ENCODE measurements around the gene TLR4. TPM values are rescaled to one million over a fixed set of nuclear protein-coding genes. Genes with fewer than 3 reads are reported as not detected.

The TLR4 gene
- total RNA-seq = not detected in 2 replicates

- H3K9me3 Mint-ChIP-seq = no peaks in the 10 kb centered on the region
- H3K4me1 Mint-ChIP-seq = no peaks in the 10 kb centered on the region
- no peak for DNase-seq
- H3K36me3 Mint-ChIP-seq (ENCODE audit: low read depth) = no peaks in the 10 kb centered on the region
- no peak within 1 kb of the TSS for H3K4me3 Mint-ChIP-seq
- H3K27me3 Mint-ChIP-seq = peaks cover 4% of the 10 kb centered on the region
- intact Hi-C loops (cut with micrococcal nuclease) = no loop called here
- H3K27ac Mint-ChIP-seq = no peak within 1 kb of the TSS
Measured at GRCh38 chr9:117704024-117704575, at the start of gene TLR4. Gene TLR4, plus strand, starts transcription at chr9:117704403. Its CDS starts 70 bp downstream, at chr9:117704473.

GRCh38 chr9:117656002-117656401 lies 48.2 kb upstream of the TLR4 start:
- no peaks in the 10 kb centered on the region for H3K4me1 Mint-ChIP-seq
- no peak for DNase-seq
- intact Hi-C loops (cut with micrococcal nuclease) = no loop called here
- no peaks in the 10 kb centered on the region for H3K27me3 Mint-ChIP-seq
- H3K36me3 Mint-ChIP-seq (ENCODE audit: low read depth) = no peaks in the 10 kb centered on the region
- H3K27ac Mint-ChIP-seq = no peak overlapping the region
- no peaks in the 10 kb centered on the region for H3K9me3 Mint-ChIP-seq
- H3K4me3 Mint-ChIP-seq = no peak overlapping the region

GRCh38 chr9:117662651-117663050 lies 41.6 kb upstream of the TLR4 start:
- intact Hi-C loops (cut with micrococcal nuclease) = no loop called here
- H3K36me3 Mint-ChIP-seq (ENCODE audit: low read depth) = no peaks in the 10 kb centered on the region
- no peaks in the 10 kb centered on the region for H3K9me3 Mint-ChIP-seq
- no peaks in the 10 kb centered on the region for H3K4me1 Mint-ChIP-seq
- H3K27ac Mint-ChIP-seq = no peak overlapping the region
- H3K27me3 Mint-ChIP-seq = no peaks in the 10 kb centered on the region
- no peak overlapping the region for H3K4me3 Mint-ChIP-seq
- DNase-seq = no peak

- Mint-ChIP-seq H3K4me3 (no peak overlapping the region), H3K27ac (no peak overlapping the region), H3K36me3 (ENCODE audit: low read depth) (no peaks in the 10 kb centered on the region), H3K9me3 (no peaks in the 10 kb centered on the region), H3K4me1 (no peaks in the 10 kb centered on the region), H3K27me3 (no peaks in the 10 kb centered on the region)
- intact Hi-C loops (cut with micrococcal nuclease) = no loop called here
- DNase-seq = no peak
Measured at GRCh38 chr9:117664419-117664818, 39.8 kb upstream of the TLR4 start.

GRCh38 chr9:117665601-117666385 lies 38.4 kb upstream of the TLR4 start:
- DNase-seq = no peak
- Mint-ChIP-seq H3K4me1 (no peaks in the 10 kb centered on the region), H3K36me3 (ENCODE audit: low read depth) (no peaks in the 10 kb centered on the region), H3K9me3 (no peaks in the 10 kb centered on the region), H3K27me3 (no peaks in the 10 kb centered on the region), H3K4me3 (no peak overlapping the region), H3K27ac (no peak overlapping the region)
- intact Hi-C loops (cut with micrococcal nuclease) = no loop called here

GRCh38 chr9:117671468-117671867 lies 32.7 kb upstream of the TLR4 start:
- Mint-ChIP-seq H3K27me3 (no peaks in the 10 kb centered on the region), H3K4me1 (no peaks in the 10 kb centered on the region), H3K9me3 (peaks cover 4% of the 10 kb centered on the region), H3K27ac (no peak overlapping the region), H3K36me3 (ENCODE audit: low read depth) (no peaks in the 10 kb centered on the region), H3K4me3 (no peak overlapping the region)
- DNase-seq = no peak
- intact Hi-C loops (cut with micrococcal nuclease) = no loop called here

GRCh38 chr9:117672369-117672768 lies 31.8 kb upstream of the TLR4 start:
- no peaks in the 10 kb centered on the region for H3K36me3 Mint-ChIP-seq (ENCODE audit: low read depth)
- DNase-seq = no peak

GRCh38 chr9:117677572-117677971 lies 26.6 kb upstream of the TLR4 start:
- no peaks in the 10 kb centered on the region for H3K36me3 Mint-ChIP-seq (ENCODE audit: low read depth)
- H3K4me1 Mint-ChIP-seq = no peaks in the 10 kb centered on the region
- no peak for DNase-seq
- H3K9me3 Mint-ChIP-seq = peaks cover 4% of the 10 kb centered on the region
- H3K4me3 Mint-ChIP-seq = no peak overlapping the region
- no peaks in the 10 kb centered on the region for H3K27me3 Mint-ChIP-seq
- intact Hi-C loops (cut with micrococcal nuclease) = no loop called here
- no peak overlapping the region for H3K27ac Mint-ChIP-seq

More at GRCh38 chr9:117672369-117672768, 31.8 kb upstream of the TLR4 start:
- intact Hi-C loops (cut with micrococcal nuclease) = no loop called here
- peaks cover 4% of the 10 kb centered on the region for H3K9me3 Mint-ChIP-seq
- no peaks in the 10 kb centered on the region for H3K27me3 Mint-ChIP-seq
- H3K27ac Mint-ChIP-seq = no peak overlapping the region
- no peaks in the 10 kb centered on the region for H3K4me1 Mint-ChIP-seq
- no peak overlapping the region for H3K4me3 Mint-ChIP-seq

GRCh38 chr9:117678871-117679270 lies 25.3 kb upstream of the TLR4 start:
- intact Hi-C loops (cut with micrococcal nuclease) = no loop called here
- H3K4me3 Mint-ChIP-seq = no peak overlapping the region
- no peak for DNase-seq
- H3K36me3 Mint-ChIP-seq (ENCODE audit: low read depth) = no peaks in the 10 kb centered on the region
- peaks cover 4% of the 10 kb centered on the region for H3K9me3 Mint-ChIP-seq
- no peak overlapping the region for H3K27ac Mint-ChIP-seq
- H3K4me1 Mint-ChIP-seq = no peaks in the 10 kb centered on the region
- no peaks in the 10 kb centered on the region for H3K27me3 Mint-ChIP-seq

GRCh38 chr9:117679416-117679815 lies 24.8 kb upstream of the TLR4 start:
- Mint-ChIP-seq H3K4me3 (no peak overlapping the region), H3K27ac (no peak overlapping the region), H3K4me1 (no peaks in the 10 kb centered on the region), H3K36me3 (ENCODE audit: low read depth) (no peaks in the 10 kb centered on the region), H3K27me3 (no peaks in the 10 kb centered on the region), H3K9me3 (peaks cover 4% of the 10 kb centered on the region)
- intact Hi-C loops (cut with micrococcal nuclease) = no loop called here
- DNase-seq = no peak

GRCh38 chr9:117681888-117682287 lies 22.3 kb upstream of the TLR4 start:
- H3K27ac Mint-ChIP-seq = no peak overlapping the region
- intact Hi-C loops (cut with micrococcal nuclease) = no loop called here
- no peaks in the 10 kb centered on the region for H3K36me3 Mint-ChIP-seq (ENCODE audit: low read depth)
- H3K27me3 Mint-ChIP-seq = no peaks in the 10 kb centered on the region
- no peaks in the 10 kb centered on the region for H3K9me3 Mint-ChIP-seq
- H3K4me3 Mint-ChIP-seq = no peak overlapping the region
- H3K4me1 Mint-ChIP-seq = no peaks in the 10 kb centered on the region
- no peak for DNase-seq

- Mint-ChIP-seq H3K4me1 (no peaks in the 10 kb centered on the region), H3K9me3 (peaks cover 2% of the 10 kb centered on the region)
Measured at GRCh38 chr9:117682955-117683710, 21.1 kb upstream of the TLR4 start.

GRCh38 chr9:117687532-117687931 lies 16.7 kb upstream of the TLR4 start:
- Mint-ChIP-seq H3K9me3 (peaks cover 4% of the 10 kb centered on the region), H3K27me3 (no peaks in the 10 kb centered on the region), H3K4me3 (no peak overlapping the region), H3K27ac (no peak overlapping the region), H3K4me1 (no peaks in the 10 kb centered on the region), H3K36me3 (ENCODE audit: low read depth) (no peaks in the 10 kb centered on the region)
- intact Hi-C loops (cut with micrococcal nuclease) = no loop called here
- no peak for DNase-seq

More at GRCh38 chr9:117682955-117683710, 21.1 kb upstream of the TLR4 start:
- intact Hi-C loops (cut with micrococcal nuclease) = no loop called here
- H3K4me3 Mint-ChIP-seq = no peak overlapping the region
- DNase-seq = no peak
- H3K27ac Mint-ChIP-seq = no peak overlapping the region
- no peaks in the 10 kb centered on the region for H3K36me3 Mint-ChIP-seq (ENCODE audit: low read depth)
- H3K27me3 Mint-ChIP-seq = no peaks in the 10 kb centered on the region

- H3K4me3 Mint-ChIP-seq = no peak overlapping the region
- H3K27ac Mint-ChIP-seq = no peak overlapping the region
- H3K36me3 Mint-ChIP-seq (ENCODE audit: low read depth) = no peaks in the 10 kb centered on the region
- intact Hi-C loops (cut with micrococcal nuclease) = no loop called here
- no peaks in the 10 kb centered on the region for H3K4me1 Mint-ChIP-seq
- H3K27me3 Mint-ChIP-seq = no peaks in the 10 kb centered on the region
- DNase-seq = no peak
- H3K9me3 Mint-ChIP-seq = peaks cover 4% of the 10 kb centered on the region
Measured at GRCh38 chr9:117691367-117691766, 12.8 kb upstream of the TLR4 start.
